HG02852 (cell line): ENCODE data around the gene MYL5.
"Not testable (repeated sequence)": the region's sequence is repeated elsewhere in the genome, so short reads cannot be mapped to it uniquely, and the experiment has no call there.

Experiments used
- ATAC-seq: cut with Tn5 transposase; IDR thresholded peaks from one replicate; pipeline ENCODE4 v1.9.1; 2021; ENCODE audit warnings: mild to moderate bottlenecking, moderate library complexity; ENCODE audit not compliant: unreplicated experiment

MYL5 gene

GRCh38 chr4:722851-723360, 48.6 kb downstream of the MYL5 start:
- ATAC-seq = no peak

- ATAC-seq = no peak
Measured at GRCh38 chr4:723751-724530, 49.6 kb downstream of the MYL5 start.

- no peak for ATAC-seq
Measured at GRCh38 chr4:725391-726234, 51.3 kb downstream of the MYL5 start.

- no peak for ATAC-seq
Measured at GRCh38 chr4:726235-726787, 52.0 kb downstream of the MYL5 start.

- no peak for ATAC-seq
Measured at GRCh38 chr4:726838-727237, 52.5 kb downstream of the MYL5 start.

GRCh38 chr4:727576-727975, 53.2 kb downstream of the MYL5 start:
- ATAC-seq = no peak

GRCh38 chr4:729336-730315, 55.3 kb downstream of the MYL5 start:
- ATAC-seq = no peak

- no peak for ATAC-seq
Measured at GRCh38 chr4:730511-730910, 56.2 kb downstream of the MYL5 start.

- not testable (repeated sequence) for ATAC-seq
Measured at GRCh38 chr4:730946-731904, 56.9 kb downstream of the MYL5 start.
